Measurements from ENCODE around the gene ARHGEF10L.

- TF ChIP-seq, protein P1, sequence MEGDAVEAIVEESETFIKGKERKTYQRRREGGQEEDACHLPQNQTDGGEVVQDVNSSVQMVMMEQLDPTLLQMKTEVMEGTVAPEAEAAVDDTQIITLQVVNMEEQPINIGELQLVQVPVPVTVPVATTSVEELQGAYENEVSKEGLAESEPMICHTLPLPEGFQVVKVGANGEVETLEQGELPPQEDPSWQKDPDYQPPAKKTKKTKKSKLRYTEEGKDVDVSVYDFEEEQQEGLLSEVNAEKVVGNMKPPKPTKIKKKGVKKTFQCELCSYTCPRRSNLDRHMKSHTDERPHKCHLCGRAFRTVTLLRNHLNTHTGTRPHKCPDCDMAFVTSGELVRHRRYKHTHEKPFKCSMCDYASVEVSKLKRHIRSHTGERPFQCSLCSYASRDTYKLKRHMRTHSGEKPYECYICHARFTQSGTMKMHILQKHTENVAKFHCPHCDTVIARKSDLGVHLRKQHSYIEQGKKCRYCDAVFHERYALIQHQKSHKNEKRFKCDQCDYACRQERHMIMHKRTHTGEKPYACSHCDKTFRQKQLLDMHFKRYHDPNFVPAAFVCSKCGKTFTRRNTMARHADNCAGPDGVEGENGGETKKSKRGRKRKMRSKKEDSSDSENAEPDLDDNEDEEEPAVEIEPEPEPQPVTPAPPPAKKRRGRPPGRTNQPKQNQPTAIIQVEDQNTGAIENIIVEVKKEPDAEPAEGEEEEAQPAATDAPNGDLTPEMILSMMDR (optimal IDR thresholded peaks at IDR 0.05 in 1 of 3, IDR thresholded peaks at IDR 0.05 in 1 of 3, conservative IDR thresholded peaks at IDR 0.05 in 1 of 3; ENCODE audit: extremely low read depth in 1 of 3, insufficient read depth in 2 of 3, low read length in 3 of 3), result no peak
- no peak for TF ChIP-seq EZH2 (IDR thresholded peaks at IDR 0.05; ENCODE audit: low read length)
Observed at GRCh38 chr1:17600321-17600720, 60.8 kb downstream of the ARHGEF10L start.

Data from keratinocyte (primary cell).